Esophagus (tissue), 2 donors: ENCODE results near the gene DISP3. TPM values are rescaled to one million over a fixed set of nuclear protein-coding genes. Genes with fewer than 3 reads are reported as not detected.

Source experiments
- H3K27ac ChIP-seq, 2 donors: one replicate each; pipeline ENCODE4 v1.5.1; 2013; ENCODE audit warnings: low read depth in 2 of 2, mild to moderate bottlenecking in 2 of 2, inconsistent platforms in 1 of 2, low read length in 1 of 2, moderate library complexity in 1 of 2
- H3K27me3 ChIP-seq, 2 donors: one replicate each; pipeline ENCODE4 v1.6.1; 2013; ENCODE audit warnings: low read length in 2 of 2, control low read depth in 1 of 2, mild to moderate bottlenecking in 1 of 2; ENCODE audit not compliant: insufficient read depth in 2 of 2, control insufficient read depth in 1 of 2
- H3K36me3 ChIP-seq, 2 donors: one replicate each; pipeline ENCODE4 v1.6.1; 2013; ENCODE audit warnings: low read length in 1 of 2; ENCODE audit not compliant: control insufficient read depth in 2 of 2, insufficient read depth in 2 of 2
- H3K4me1 ChIP-seq, 2 donors: one replicate each; pipeline ENCODE4 v1.6.1; 2013; ENCODE audit warnings: low read length in 1 of 2; ENCODE audit not compliant: control insufficient read depth in 2 of 2, insufficient read depth in 2 of 2
- H3K4me3 ChIP-seq, 2 donors: one replicate each; pipeline ENCODE4 v1.5.1; 2013; ENCODE audit warnings: low read length in 2 of 2, mild to moderate bottlenecking in 2 of 2, low read depth in 1 of 2, moderate library complexity in 1 of 2
- H3K9me3 ChIP-seq, 2 donors: one replicate each; pipeline ENCODE4 v1.6.1; 2013; ENCODE audit warnings: mild to moderate bottlenecking in 2 of 2, low read depth in 1 of 2, low read length in 1 of 2, moderate library complexity in 1 of 2; ENCODE audit not compliant: control insufficient read depth in 2 of 2, insufficient read depth in 1 of 2
- WGBS, 2 donors: extraction: QIAGEN DNeasy Blood & Tissue Kit; methylation state at CpG; one replicate each; pipeline ENCODE4 v1.1.7; 2013; 5-methylcytosine and 5-hydroxymethylcytosine counted together
- polyA plus RNA-seq, 2 donors: library from polyadenylated mRNA; stranded (reverse); fragments of 200-250 nt; gene quantifications; one replicate each; pipeline ENCODE4 v1.2.3, GENCODE V29; 2013
- donor health status: healthy with polysubstance abuse.
- donor health status: Bipolar disorder and iron deficiency.

Gene DISP3
- polyA plus RNA-seq, 2 donors = not detected

- H3K9me3 ChIP-seq = no peaks in the 10 kb centered on the region
- H3K36me3 ChIP-seq = no peaks in the 10 kb centered on the region
- H3K4me1 ChIP-seq = no peaks in the 10 kb centered on the region
- H3K27me3 ChIP-seq = no peaks in the 10 kb centered on the region
- no peak overlapping the region for H3K27ac ChIP-seq
- no peak overlapping the region for H3K4me3 ChIP-seq
- 8 to 13% methylated on average over 12 of the region's 12 CpGs for WGBS, 2 donors
Measured at GRCh38 chr1:11550664-11551283, 71.8 kb downstream of the DISP3 start.

DNA sequence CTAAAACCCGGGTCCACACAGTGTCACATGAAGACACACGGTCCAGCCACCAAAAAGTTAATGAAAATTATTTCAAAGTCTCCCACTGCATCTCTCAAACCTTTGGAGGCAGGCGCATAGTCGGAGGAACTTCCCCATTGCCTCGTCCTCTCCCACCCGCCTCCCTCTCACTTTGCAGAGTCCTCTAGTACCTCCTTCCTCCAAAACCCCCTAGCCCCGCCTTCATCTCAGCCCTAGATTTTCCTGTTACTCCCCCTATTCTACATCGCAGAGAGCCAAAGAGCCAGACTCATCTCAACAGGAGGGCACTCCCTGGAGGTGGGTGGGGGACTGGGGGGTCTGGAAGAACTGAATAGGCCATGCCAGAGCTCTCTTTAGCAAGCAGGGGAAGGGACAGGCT lies 79.3 kb downstream of the DISP3 start:
- H3K27ac ChIP-seq = no peak overlapping the region
- peaks cover 0 to 3% of the 10 kb centered on the region in 2 donors for H3K9me3 ChIP-seq
- no peaks in the 10 kb centered on the region for H3K27me3 ChIP-seq
- 12% methylated on average over 8 of the region's 8 CpGs for WGBS, 2 donors
- no peaks in the 10 kb centered on the region for H3K36me3 ChIP-seq
- H3K4me3 ChIP-seq = no peak overlapping the region
- no peaks in the 10 kb centered on the region for H3K4me1 ChIP-seq

GRCh38 chr1:11558871-11559590 lies 80.1 kb downstream of the DISP3 start:
- Histone ChIP-seq H3K27me3 (no peaks in the 10 kb centered on the region), H3K4me3 (no peak overlapping the region), H3K36me3 (no peaks in the 10 kb centered on the region), H3K27ac (no peak overlapping the region), H3K9me3 (peaks cover 0 to 3% of the 10 kb centered on the region in 2 donors), H3K4me1 (no peaks in the 10 kb centered on the region)
- WGBS, 2 donors = 51 to 58% methylated on average over 7 of the region's 7 CpGs

DNA sequence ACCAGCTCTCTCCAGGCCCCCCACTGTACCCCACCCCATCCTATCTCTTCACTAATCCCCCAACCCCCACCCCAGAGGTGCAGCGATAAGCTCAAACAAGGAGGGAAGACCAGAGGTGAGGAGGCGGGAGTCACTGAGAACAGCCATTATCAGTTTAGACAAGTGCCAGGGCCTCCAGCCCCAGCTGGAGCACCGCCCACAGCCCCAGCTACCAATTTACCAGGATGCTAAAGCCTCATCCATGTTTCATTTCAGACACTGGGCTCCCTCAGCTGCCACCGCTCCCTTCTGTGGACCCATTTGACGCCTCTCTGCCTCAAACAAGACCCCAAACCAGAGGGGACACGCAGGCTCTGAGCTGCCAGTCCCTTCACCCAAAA lies 80.6 kb downstream of the DISP3 start:
- WGBS, 2 donors = 48 to 60% methylated on average over 6 of the region's 6 CpGs
- no peaks in the 10 kb centered on the region for H3K36me3 ChIP-seq
- H3K4me3 ChIP-seq = no peak overlapping the region
- no peaks in the 10 kb centered on the region for H3K4me1 ChIP-seq
- no peak overlapping the region for H3K27ac ChIP-seq
- H3K9me3 ChIP-seq = peaks cover 0 to 3% of the 10 kb centered on the region in 2 donors
- no peaks in the 10 kb centered on the region for H3K27me3 ChIP-seq

- no peak overlapping the region for H3K27ac ChIP-seq
- no peaks in the 10 kb centered on the region for H3K36me3 ChIP-seq
- peaks cover 0 to 3% of the 10 kb centered on the region in 2 donors for H3K9me3 ChIP-seq
- no peaks in the 10 kb centered on the region for H3K27me3 ChIP-seq
- H3K4me3 ChIP-seq = no peak overlapping the region
- WGBS, 2 donors = 73 to 74% methylated on average over 8 of the region's 8 CpGs
- no peaks in the 10 kb centered on the region for H3K4me1 ChIP-seq
Measured at GRCh38 chr1:11560061-11560460, 81.1 kb downstream of the DISP3 start.

DNA sequence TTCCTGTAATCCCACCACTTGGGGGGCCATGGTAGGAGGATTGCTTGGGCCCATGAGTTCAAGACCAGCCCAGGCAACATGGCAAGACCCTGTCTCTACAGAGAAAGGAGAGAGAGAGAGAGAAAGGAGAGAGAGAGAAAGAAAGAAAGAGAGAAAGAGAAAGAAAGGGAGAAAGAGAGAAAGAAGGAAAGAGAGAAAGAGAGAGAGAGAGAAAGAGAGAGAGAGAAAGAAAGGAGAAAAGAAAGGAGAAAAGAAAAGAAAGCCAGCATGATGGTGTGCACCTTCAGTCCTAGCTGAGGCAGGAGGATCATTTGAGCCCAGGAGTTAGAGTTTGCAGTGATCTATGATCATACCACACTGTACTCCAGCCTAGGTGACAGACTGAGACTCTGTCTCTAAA lies 82.8 kb downstream of the DISP3 start:
- H3K36me3 ChIP-seq = no peaks in the 10 kb centered on the region
- H3K9me3 ChIP-seq = peaks cover 0 to 3% of the 10 kb centered on the region in 2 donors
- no peak overlapping the region for H3K4me3 ChIP-seq
- H3K27ac ChIP-seq = no peak overlapping the region
- H3K27me3 ChIP-seq = no peaks in the 10 kb centered on the region
- no peaks in the 10 kb centered on the region for H3K4me1 ChIP-seq

DNA sequence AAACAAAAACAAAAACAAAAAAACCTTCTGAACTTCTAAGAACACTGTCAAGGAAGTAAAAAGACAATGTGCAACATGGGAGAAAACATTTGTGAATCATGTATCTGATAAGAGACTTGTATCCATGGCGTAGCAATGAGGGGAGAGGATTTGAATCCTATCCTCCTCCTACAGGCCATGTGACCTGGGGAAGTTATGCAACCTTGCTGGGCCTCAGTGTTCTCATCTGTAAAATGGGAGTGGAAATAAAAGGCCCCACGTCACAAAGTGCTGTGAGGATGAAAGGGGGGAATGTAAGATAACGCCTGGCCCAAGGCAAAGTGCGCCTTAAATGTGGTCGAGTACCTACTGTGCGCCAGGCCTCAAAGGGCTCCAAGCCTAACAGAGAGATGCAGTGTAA lies 83.7 kb downstream of the DISP3 start:
- Histone ChIP-seq H3K36me3 (no peaks in the 10 kb centered on the region), H3K4me1 (no peaks in the 10 kb centered on the region), H3K9me3 (peaks cover 0 to 3% of the 10 kb centered on the region in 2 donors), H3K27me3 (no peaks in the 10 kb centered on the region), H3K4me3 (no peak overlapping the region), H3K27ac (no peak overlapping the region)
- WGBS, 2 donors = 83 to 87% methylated on average over 6 of the region's 6 CpGs

GRCh38 chr1:11563560-11564069 lies 84.7 kb downstream of the DISP3 start:
- Histone ChIP-seq H3K27ac (no peak overlapping the region), H3K9me3 (peaks cover 0 to 3% of the 10 kb centered on the region in 2 donors), H3K4me3 (no peak overlapping the region), H3K27me3 (no peaks in the 10 kb centered on the region), H3K4me1 (no peaks in the 10 kb centered on the region), H3K36me3 (no peaks in the 10 kb centered on the region)
- 5 to 8% methylated on average over 14 of the region's 14 CpGs for WGBS, 2 donors

- H3K36me3 ChIP-seq = no peaks in the 10 kb centered on the region
Measured at GRCh38 chr1:11564237-11564636, 85.3 kb downstream of the DISP3 start.

More at GRCh38 chr1:11564237-11564636, 85.3 kb downstream of the DISP3 start:
- Histone ChIP-seq H3K27me3 (no peaks in the 10 kb centered on the region), H3K4me1 (no peaks in the 10 kb centered on the region), H3K4me3 (no peak overlapping the region), H3K27ac (no peak overlapping the region), H3K9me3 (peaks cover 0 to 3% of the 10 kb centered on the region in 2 donors)
- WGBS, 2 donors = 68 to 74% methylated on average over 5 of the region's 5 CpGs
